ENCODE data around the gene EN1. TPM values are rescaled to one million over a fixed set of nuclear protein-coding genes. Genes with fewer than 3 reads are reported as not detected.

Gene EN1
- total RNA-seq (not detected), polyA plus RNA-seq (not detected)

GRCh38 chr2:118846953-118847761 lies at the start of gene EN1:
TSS of gene EN1 (minus strand) at chr2:118847648. CDS start at chr2:118847167, 481 bp downstream.
- Histone ChIP-seq H3K9me3 (no peaks in the 10 kb centered on the region), H3K27me3 (peaks cover 0 to 76% (median 17%) of the 10 kb centered on the region in 4 donors), H3K27ac (no peak within 1 kb of the TSS), H3K4me1 (peaks cover 0 to 14% (median 0%) of the 10 kb centered on the region in 3 donors), H3K36me3 (no peaks in the 10 kb centered on the region), H3K4me3 (peak within 1 kb of the TSS in 3 of 4 donors; percentile 2 to 43 (median 21))
- TF ChIP-seq, protein P1, sequence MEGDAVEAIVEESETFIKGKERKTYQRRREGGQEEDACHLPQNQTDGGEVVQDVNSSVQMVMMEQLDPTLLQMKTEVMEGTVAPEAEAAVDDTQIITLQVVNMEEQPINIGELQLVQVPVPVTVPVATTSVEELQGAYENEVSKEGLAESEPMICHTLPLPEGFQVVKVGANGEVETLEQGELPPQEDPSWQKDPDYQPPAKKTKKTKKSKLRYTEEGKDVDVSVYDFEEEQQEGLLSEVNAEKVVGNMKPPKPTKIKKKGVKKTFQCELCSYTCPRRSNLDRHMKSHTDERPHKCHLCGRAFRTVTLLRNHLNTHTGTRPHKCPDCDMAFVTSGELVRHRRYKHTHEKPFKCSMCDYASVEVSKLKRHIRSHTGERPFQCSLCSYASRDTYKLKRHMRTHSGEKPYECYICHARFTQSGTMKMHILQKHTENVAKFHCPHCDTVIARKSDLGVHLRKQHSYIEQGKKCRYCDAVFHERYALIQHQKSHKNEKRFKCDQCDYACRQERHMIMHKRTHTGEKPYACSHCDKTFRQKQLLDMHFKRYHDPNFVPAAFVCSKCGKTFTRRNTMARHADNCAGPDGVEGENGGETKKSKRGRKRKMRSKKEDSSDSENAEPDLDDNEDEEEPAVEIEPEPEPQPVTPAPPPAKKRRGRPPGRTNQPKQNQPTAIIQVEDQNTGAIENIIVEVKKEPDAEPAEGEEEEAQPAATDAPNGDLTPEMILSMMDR (IDR thresholded peaks at IDR 0.05): no peak
- intact Hi-C loops (cut with DNase I): no loop called here
- no peak for FAIRE-seq
- peak in 1 of 6 donors; percentile 69 for DNase-seq
- WGBS, 2 donors: 3 to 7% methylated on average over 34 to 64 of the region's 64 CpGs
- peak in 3 of 4 donors; percentile 21 to 45 (median 26) for ATAC-seq

- no peaks in the 10 kb centered on the region for H3K4me1 ChIP-seq
- no peak overlapping the region for H3K27ac ChIP-seq
- peak in 1 of 4 donors; percentile 69 for ATAC-seq
- H3K27me3 ChIP-seq: peaks cover 0 to 4% (median 0%) of the 10 kb centered on the region in 4 donors
- no peaks in the 10 kb centered on the region for H3K36me3 ChIP-seq
- WGBS, 2 donors: 46 to 70% methylated on average over 3 of the region's 3 CpGs
- peak in 4 of 6 donors; percentile 21 to 63 (median 36) for DNase-seq
- TF ChIP-seq, protein P1 (IDR thresholded peaks at IDR 0.05): no peak
- no peak for FAIRE-seq
- intact Hi-C loops (cut with DNase I): no loop called here
- no peak overlapping the region for H3K4me3 ChIP-seq
- no peaks in the 10 kb centered on the region for H3K9me3 ChIP-seq
Observed at GRCh38 chr2:118893100-118893499, 45.7 kb upstream of the EN1 start.

DNA sequence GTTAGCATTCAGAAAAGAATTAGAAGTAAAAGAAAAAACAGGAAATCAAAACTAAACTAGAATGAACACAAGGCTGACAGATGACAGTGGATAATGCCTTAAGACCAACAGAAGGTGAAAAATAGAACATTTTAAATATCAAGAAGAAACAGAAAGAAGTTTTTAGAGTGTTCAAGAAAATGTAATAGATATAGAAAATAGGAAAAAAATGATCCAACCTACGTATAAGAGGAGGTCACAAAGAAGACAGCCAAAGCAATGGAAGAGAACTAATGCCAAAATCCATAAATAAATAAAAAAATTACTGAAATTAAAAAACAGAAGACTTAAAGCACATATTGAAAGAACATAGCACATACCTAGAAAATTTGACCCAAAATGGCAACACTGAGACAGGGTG lies 42.5 kb upstream of the EN1 start:
- no peak for FAIRE-seq
- Histone ChIP-seq H3K4me1 (no peaks in the 10 kb centered on the region), H3K27ac (no peak overlapping the region), H3K9me3 (no peaks in the 10 kb centered on the region), H3K4me3 (no peak overlapping the region), H3K27me3 (peaks cover 0 to 4% (median 0%) of the 10 kb centered on the region in 4 donors), H3K36me3 (no peaks in the 10 kb centered on the region)
- no peak for DNase-seq
- TF ChIP-seq, protein P1 (IDR thresholded peaks at IDR 0.05): no peak
- ATAC-seq: no peak
- intact Hi-C loops (cut with DNase I): no loop called here
- WGBS, 2 donors: 39 to 72% methylated on average over 1 of the region's 1 CpG

- H3K9me3 ChIP-seq: no peaks in the 10 kb centered on the region
- H3K27ac ChIP-seq: no peak overlapping the region
- ATAC-seq (no peak), DNase-seq (no peak), FAIRE-seq (no peak)
- H3K36me3 ChIP-seq: no peaks in the 10 kb centered on the region
- no peaks in the 10 kb centered on the region for H3K4me1 ChIP-seq
- no peaks in the 10 kb centered on the region for H3K27me3 ChIP-seq
- WGBS, 2 donors: 96 to 97% methylated on average over 4 of the region's 4 CpGs
- intact Hi-C loops (cut with DNase I): no loop called here
- TF ChIP-seq, protein P1 (IDR thresholded peaks at IDR 0.05): no peak
- no peak overlapping the region for H3K4me3 ChIP-seq
Observed at GRCh38 chr2:118883792-118884191, 36.3 kb upstream of the EN1 start.
